Measurements from ENCODE around the gene HPS3. TPM values are rescaled to one million over a fixed set of nuclear protein-coding genes. Genes with fewer than 3 reads are reported as not detected.
"Not testable (repeated sequence)": the region's sequence is repeated elsewhere in the genome, so short reads cannot be mapped to it uniquely, and the experiment has no call there.

HPS3 gene
- total and polyA plus RNA-seq, 2 donors from 2014 or later: 16.9 to 29.4 TPM

GRCh38 chr3:149215515-149215914 lies 86.1 kb downstream of the HPS3 start:
- peak in 2 of 5 donors; percentile 54 to 71 for DNase-seq
- Histone ChIP-seq H3K27ac (ENCODE audit: low read depth in 2 of 2, low read length in 2 of 2) (peak overlapping the region in 1 of 2 donors; percentile 28), H3K9me3 (ENCODE audit: control insufficient read depth in 2 of 3, insufficient read depth in 1 of 3, low read length in 3 of 3) (no peaks in the 10 kb centered on the region), H3K27me3 (ENCODE audit: control insufficient read depth, insufficient read depth, low read length) (no peaks in the 10 kb centered on the region), H3K9ac (ENCODE audit: low read length in 3 of 3) (no peak overlapping the region), H3K4me1 (ENCODE audit: control insufficient read depth in 2 of 3, insufficient read depth in 2 of 3, low read depth in 1 of 3, low read length in 3 of 3) (peaks cover 0 to 28% (median 2%) of the 10 kb centered on the region in 3 donors), H3K36me3 (ENCODE audit: control insufficient read depth in 2 of 3, insufficient read depth in 3 of 3, low read length in 3 of 3) (no peaks in the 10 kb centered on the region), H3K4me3 (ENCODE audit: low read length in 3 of 3) (peak overlapping the region in 1 of 3 donors; percentile 18)
- FAIRE-seq: peak; percentile 56
- intact Hi-C loops (cut with DNase I): no loop called here
- TF ChIP-seq CTCF (IDR thresholded peaks at IDR 0.05; ENCODE audit: borderline replicate concordance, extremely low read depth, insufficient read depth): no peak

- Histone ChIP-seq H3K9me3 (ENCODE audit: control insufficient read depth in 2 of 3, insufficient read depth in 1 of 3, low read length in 3 of 3) (no peaks in the 10 kb centered on the region), H3K4me3 (ENCODE audit: low read length in 3 of 3) (peak overlapping the region in 1 of 3 donors; percentile 18), H3K9ac (ENCODE audit: low read length in 3 of 3) (peak overlapping the region in 1 of 3 donors; percentile 14), H3K27me3 (ENCODE audit: control insufficient read depth, insufficient read depth, low read length) (no peaks in the 10 kb centered on the region), H3K36me3 (ENCODE audit: control insufficient read depth in 2 of 3, insufficient read depth in 3 of 3, low read length in 3 of 3) (no peaks in the 10 kb centered on the region), H3K4me1 (ENCODE audit: control insufficient read depth in 2 of 3, insufficient read depth in 2 of 3, low read depth in 1 of 3, low read length in 3 of 3) (peaks cover 0 to 28% (median 2%) of the 10 kb centered on the region in 3 donors), H3K27ac (ENCODE audit: low read depth in 2 of 2, low read length in 2 of 2) (peak overlapping the region; percentile 5 to 34)
- intact Hi-C loops (cut with DNase I): no loop called here
- no peak for FAIRE-seq
- TF ChIP-seq CTCF (IDR thresholded peaks at IDR 0.05; ENCODE audit: borderline replicate concordance, extremely low read depth, insufficient read depth): no peak
- DNase-seq: peak in 1 of 5 donors; percentile 52
Observed at GRCh38 chr3:149216193-149216869, 86.9 kb downstream of the HPS3 start.

GRCh38 chr3:149217347-149217746 lies 87.9 kb downstream of the HPS3 start:
- no peak for TF ChIP-seq CTCF (IDR thresholded peaks at IDR 0.05; ENCODE audit: borderline replicate concordance, extremely low read depth, insufficient read depth)
- intact Hi-C loops (cut with DNase I): no loop called here
- DNase-seq (no peak), FAIRE-seq (no peak)
- H3K36me3 ChIP-seq (ENCODE audit: control insufficient read depth in 2 of 3, insufficient read depth in 3 of 3, low read length in 3 of 3): no peaks in the 10 kb centered on the region
- H3K27me3 ChIP-seq (ENCODE audit: control insufficient read depth, insufficient read depth, low read length): no peaks in the 10 kb centered on the region
- no peaks in the 10 kb centered on the region for H3K9me3 ChIP-seq (ENCODE audit: control insufficient read depth in 2 of 3, insufficient read depth in 1 of 3, low read length in 3 of 3)
- H3K9ac ChIP-seq (ENCODE audit: low read length in 3 of 3): no peak overlapping the region
- no peak overlapping the region for H3K4me3 ChIP-seq (ENCODE audit: low read length in 3 of 3)
- H3K4me1 ChIP-seq (ENCODE audit: control insufficient read depth in 2 of 3, insufficient read depth in 2 of 3, low read depth in 1 of 3, low read length in 3 of 3): peaks cover 2 to 33% (median 3%) of the 10 kb centered on the region in 3 donors
- no peak overlapping the region for H3K27ac ChIP-seq (ENCODE audit: low read depth in 2 of 2, low read length in 2 of 2)

- H3K27ac ChIP-seq (ENCODE audit: low read depth in 2 of 2, low read length in 2 of 2); FAIRE-seq; intact Hi-C loops (cut with DNase I): not testable (repeated sequence)
Observed at GRCh38 chr3:149219380-149220121, 90.1 kb downstream of the HPS3 start.

More at GRCh38 chr3:149219380-149220121, 90.1 kb downstream of the HPS3 start:
- H3K27me3 ChIP-seq (ENCODE audit: control insufficient read depth, insufficient read depth, low read length); H3K9ac ChIP-seq (ENCODE audit: low read length in 3 of 3); H3K9me3 ChIP-seq (ENCODE audit: control insufficient read depth in 2 of 3, insufficient read depth in 1 of 3, low read length in 3 of 3); H3K36me3 ChIP-seq (ENCODE audit: control insufficient read depth in 2 of 3, insufficient read depth in 3 of 3, low read length in 3 of 3); DNase-seq; H3K4me3 ChIP-seq (ENCODE audit: low read length in 3 of 3): not testable (repeated sequence)
- peaks cover 3 to 27% (median 5%) of the 10 kb centered on the region in 3 donors for H3K4me1 ChIP-seq (ENCODE audit: control insufficient read depth in 2 of 3, insufficient read depth in 2 of 3, low read depth in 1 of 3, low read length in 3 of 3)

Data from kidney (tissue), 14 donors.